ENCODE data around the gene IRAK3. TPM values are rescaled to one million over a fixed set of nuclear protein-coding genes. Genes with fewer than 3 reads are reported as not detected.

Gene IRAK3
- total RNA-seq, 1 experiment from 2014 or later, result not detected

DNA sequence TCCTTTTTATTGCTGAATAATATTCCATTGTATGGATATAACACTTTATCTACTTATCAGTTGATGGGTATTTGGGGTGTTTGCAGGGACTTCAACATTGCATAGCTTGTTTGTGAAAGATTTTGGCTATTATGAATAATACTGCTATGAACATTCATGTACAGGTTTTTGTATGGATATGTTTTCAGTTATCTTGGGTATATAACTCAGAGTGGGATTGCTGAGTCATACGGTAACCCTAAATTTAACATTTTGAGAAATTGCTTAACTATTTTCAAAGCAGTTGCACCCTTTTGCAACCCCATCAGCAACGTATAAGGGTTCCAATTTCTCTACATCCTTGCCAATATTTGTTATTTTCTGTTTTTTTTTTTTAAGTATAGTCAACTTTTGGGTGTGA lies 86.0 kb downstream of the IRAK3 start:
- Histone ChIP-seq H3K4me1 (ENCODE audit: low read length) (no peaks in the 10 kb centered on the region), H4K20me1 (ENCODE audit: insufficient read depth, low read depth, low read length) (no peaks in the 10 kb centered on the region), H3K79me2 (ENCODE audit: low read length) (no peaks in the 10 kb centered on the region), H3K4me3 (ENCODE audit: low read length) (no peak overlapping the region), H2AFZ (ENCODE audit: low read length) (no peak overlapping the region), H3K27ac (ENCODE audit: low read length) (no peak overlapping the region), H3K36me3 (ENCODE audit: insufficient read depth, low read length) (no peaks in the 10 kb centered on the region), H3K27me3 (ENCODE audit: low read length) (no peaks in the 10 kb centered on the region), H3K9me2 (replicated peaks; ENCODE audit: insufficient read depth, low read length) (no peaks in the 10 kb centered on the region), H3K9ac (ENCODE audit: low read length) (no peak overlapping the region), H3K9me3 (ENCODE audit: low read length) (no peaks in the 10 kb centered on the region), H3K4me2 (ENCODE audit: low read depth, low read length, poor library complexity, severe bottlenecking) (no peak overlapping the region)
- DNase-seq, result no peak

- Histone ChIP-seq H4K20me1 (ENCODE audit: insufficient read depth, low read depth, low read length) (no peaks in the 10 kb centered on the region), H3K4me2 (ENCODE audit: low read depth, low read length, poor library complexity, severe bottlenecking) (no peak overlapping the region), H3K27me3 (ENCODE audit: low read length) (no peaks in the 10 kb centered on the region), H3K4me1 (ENCODE audit: low read length) (no peaks in the 10 kb centered on the region), H3K27ac (ENCODE audit: low read length) (no peak overlapping the region), H3K9me3 (ENCODE audit: low read length) (no peaks in the 10 kb centered on the region), H2AFZ (ENCODE audit: low read length) (no peak overlapping the region), H3K9ac (ENCODE audit: low read length) (no peak overlapping the region), H3K79me2 (ENCODE audit: low read length) (no peaks in the 10 kb centered on the region), H3K36me3 (ENCODE audit: insufficient read depth, low read length) (no peaks in the 10 kb centered on the region), H3K4me3 (ENCODE audit: low read length) (no peak overlapping the region), H3K9me2 (replicated peaks; ENCODE audit: insufficient read depth, low read length) (no peaks in the 10 kb centered on the region)
- DNase-seq, result peak; percentile 41
Measured at GRCh38 chr12:66279123-66279712, 90.2 kb downstream of the IRAK3 start.

DNA sequence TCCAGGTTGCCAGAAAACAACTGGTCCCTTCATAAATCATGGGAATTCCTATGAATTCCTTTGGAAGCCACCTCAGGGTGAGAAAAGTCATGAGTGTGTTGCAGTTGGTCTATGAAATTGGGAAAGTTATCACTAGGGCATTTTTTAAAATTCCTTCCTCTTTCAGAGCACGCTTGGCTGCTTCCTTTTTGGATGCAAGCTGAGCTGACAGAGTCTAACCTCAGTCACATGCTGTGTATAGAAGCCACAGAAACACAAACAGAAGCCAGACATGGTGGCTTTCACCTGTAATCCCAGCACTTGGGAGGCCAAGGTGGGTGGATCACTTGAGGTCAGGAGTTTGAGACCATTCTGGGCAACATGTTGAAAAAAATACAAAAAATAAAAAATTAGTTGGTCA lies 91.5 kb downstream of the IRAK3 start:
- no peaks in the 10 kb centered on the region for H3K9me2 ChIP-seq (replicated peaks; ENCODE audit: insufficient read depth, low read length)
- no peaks in the 10 kb centered on the region for H4K20me1 ChIP-seq (ENCODE audit: insufficient read depth, low read depth, low read length)
- no peak overlapping the region for H3K4me3 ChIP-seq (ENCODE audit: low read length)
- DNase-seq, result no peak
- H3K4me1 ChIP-seq (ENCODE audit: low read length), result no peaks in the 10 kb centered on the region
- no peaks in the 10 kb centered on the region for H3K9me3 ChIP-seq (ENCODE audit: low read length)
- no peak overlapping the region for H3K4me2 ChIP-seq (ENCODE audit: low read depth, low read length, poor library complexity, severe bottlenecking)
- no peaks in the 10 kb centered on the region for H3K79me2 ChIP-seq (ENCODE audit: low read length)
- no peaks in the 10 kb centered on the region for H3K36me3 ChIP-seq (ENCODE audit: insufficient read depth, low read length)
- H3K27ac ChIP-seq (ENCODE audit: low read length), result no peak overlapping the region
- H3K9ac ChIP-seq (ENCODE audit: low read length), result no peak overlapping the region
- no peak overlapping the region for H2AFZ ChIP-seq (ENCODE audit: low read length)
- no peaks in the 10 kb centered on the region for H3K27me3 ChIP-seq (ENCODE audit: low read length)

DNA sequence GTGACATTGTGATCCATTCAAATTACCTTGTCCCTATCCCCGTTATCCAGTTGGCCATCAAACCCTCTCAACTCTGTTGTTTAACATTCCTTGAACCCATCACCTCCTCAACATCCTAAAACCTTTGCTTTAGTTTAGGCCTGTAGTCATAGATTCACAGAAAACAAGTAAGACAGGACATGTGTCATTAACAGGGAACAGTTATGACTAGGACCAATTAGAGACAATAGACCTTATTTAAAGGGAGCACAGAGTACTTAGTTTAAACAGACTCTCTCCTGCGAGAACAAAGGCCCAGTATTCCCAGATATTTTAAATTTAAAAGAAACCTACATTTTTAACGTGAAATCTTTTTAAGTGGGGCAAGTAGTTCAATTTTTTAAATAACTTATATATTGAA lies 93.2 kb downstream of the IRAK3 start:
- Histone ChIP-seq H3K4me2 (ENCODE audit: low read depth, low read length, poor library complexity, severe bottlenecking) (no peak overlapping the region), H4K20me1 (ENCODE audit: insufficient read depth, low read depth, low read length) (no peaks in the 10 kb centered on the region), H3K36me3 (ENCODE audit: insufficient read depth, low read length) (no peaks in the 10 kb centered on the region), H3K79me2 (ENCODE audit: low read length) (no peaks in the 10 kb centered on the region), H2AFZ (ENCODE audit: low read length) (no peak overlapping the region), H3K4me1 (ENCODE audit: low read length) (no peaks in the 10 kb centered on the region), H3K27ac (ENCODE audit: low read length) (no peak overlapping the region), H3K9ac (ENCODE audit: low read length) (no peak overlapping the region), H3K27me3 (ENCODE audit: low read length) (no peaks in the 10 kb centered on the region), H3K9me3 (ENCODE audit: low read length) (no peaks in the 10 kb centered on the region), H3K4me3 (ENCODE audit: low read length) (no peak overlapping the region), H3K9me2 (replicated peaks; ENCODE audit: insufficient read depth, low read length) (no peaks in the 10 kb centered on the region)
- no peak for DNase-seq

DNA sequence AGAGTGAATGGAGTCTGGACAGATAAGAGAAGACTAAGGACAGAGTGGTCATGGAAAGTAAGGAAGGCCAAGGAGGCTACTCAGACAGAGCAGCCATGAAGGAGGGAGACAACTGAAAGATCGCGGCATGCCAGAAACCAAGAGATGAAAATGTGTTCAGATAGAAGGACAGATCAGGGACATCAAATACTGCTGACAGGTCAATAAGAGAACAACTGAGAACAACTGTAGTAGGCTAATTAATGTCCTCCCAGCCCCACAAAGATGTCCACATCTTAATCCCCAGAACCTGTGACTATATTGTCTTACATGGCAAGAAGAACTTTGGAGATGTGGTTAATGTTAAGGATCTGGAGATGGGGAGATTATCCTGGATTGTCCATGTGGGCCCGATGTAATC lies 98.3 kb downstream of the IRAK3 start:
- H3K9me2 ChIP-seq (replicated peaks; ENCODE audit: insufficient read depth, low read length), result no peaks in the 10 kb centered on the region
- no peak overlapping the region for H3K9ac ChIP-seq (ENCODE audit: low read length)
- H3K9me3 ChIP-seq (ENCODE audit: low read length), result no peaks in the 10 kb centered on the region
- H3K27me3 ChIP-seq (ENCODE audit: low read length), result no peaks in the 10 kb centered on the region
- no peaks in the 10 kb centered on the region for H3K79me2 ChIP-seq (ENCODE audit: low read length)
- H3K36me3 ChIP-seq (ENCODE audit: insufficient read depth, low read length), result no peaks in the 10 kb centered on the region
- H2AFZ ChIP-seq (ENCODE audit: low read length), result no peak overlapping the region
- no peak overlapping the region for H3K4me3 ChIP-seq (ENCODE audit: low read length)
- H3K4me2 ChIP-seq (ENCODE audit: low read depth, low read length, poor library complexity, severe bottlenecking), result no peak overlapping the region
- H3K4me1 ChIP-seq (ENCODE audit: low read length), result no peaks in the 10 kb centered on the region
- no peak overlapping the region for H3K27ac ChIP-seq (ENCODE audit: low read length)
- no peaks in the 10 kb centered on the region for H4K20me1 ChIP-seq (ENCODE audit: insufficient read depth, low read depth, low read length)
- DNase-seq, result peak; percentile 21

DNA sequence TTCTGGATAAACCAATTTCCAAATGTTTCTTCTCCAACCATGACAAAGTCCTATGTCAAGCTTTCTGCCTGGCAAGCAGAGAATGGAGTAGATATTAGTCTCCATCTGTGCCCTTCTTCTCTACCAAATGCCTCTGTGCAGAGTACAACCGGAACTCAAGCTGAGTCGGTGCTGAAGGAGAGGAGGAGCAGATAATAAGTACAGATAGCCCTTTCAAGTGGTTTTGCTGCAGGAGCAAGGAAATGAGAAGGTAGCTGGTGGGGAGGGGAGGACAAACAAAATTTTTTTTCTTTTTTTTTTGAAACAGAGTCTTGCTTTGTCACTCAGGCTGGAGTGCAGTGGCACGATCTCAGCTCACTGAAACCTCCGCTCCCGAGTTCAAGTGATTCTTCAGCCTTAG lies 99.1 kb downstream of the IRAK3 start:
- Histone ChIP-seq H3K9ac (ENCODE audit: low read length) (no peak overlapping the region), H3K36me3 (ENCODE audit: insufficient read depth, low read length) (no peaks in the 10 kb centered on the region), H3K4me1 (ENCODE audit: low read length) (no peaks in the 10 kb centered on the region), H3K79me2 (ENCODE audit: low read length) (no peaks in the 10 kb centered on the region), H3K9me3 (ENCODE audit: low read length) (no peaks in the 10 kb centered on the region), H3K9me2 (replicated peaks; ENCODE audit: insufficient read depth, low read length) (no peaks in the 10 kb centered on the region), H4K20me1 (ENCODE audit: insufficient read depth, low read depth, low read length) (no peaks in the 10 kb centered on the region), H3K4me2 (ENCODE audit: low read depth, low read length, poor library complexity, severe bottlenecking) (no peak overlapping the region), H2AFZ (ENCODE audit: low read length) (no peak overlapping the region), H3K27ac (ENCODE audit: low read length) (no peak overlapping the region), H3K27me3 (ENCODE audit: low read length) (no peaks in the 10 kb centered on the region), H3K4me3 (ENCODE audit: low read length) (no peak overlapping the region)
- DNase-seq, result peak; percentile 23

DNA sequence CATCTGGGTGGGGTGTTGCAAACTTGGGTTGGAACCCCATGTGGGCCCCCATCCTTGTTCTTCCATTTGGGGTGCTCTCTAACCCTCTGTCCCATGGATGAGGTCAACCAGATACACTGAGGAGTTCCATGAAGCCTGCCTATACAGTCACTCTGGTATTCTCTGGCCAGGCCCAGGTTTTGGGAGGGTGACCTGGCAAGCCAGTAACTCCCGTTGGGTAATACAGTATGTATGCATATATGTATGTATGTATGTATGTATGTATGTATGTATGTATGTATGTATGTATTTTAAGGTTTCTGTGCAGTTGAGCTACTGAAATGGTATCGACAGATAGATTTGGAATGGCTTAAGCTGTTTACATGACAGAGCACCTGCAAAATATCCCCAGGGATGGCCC lies 100.5 kb downstream of the IRAK3 start:
- H3K4me2 ChIP-seq (ENCODE audit: low read depth, low read length, poor library complexity, severe bottlenecking), result no peak overlapping the region
- no peaks in the 10 kb centered on the region for H3K79me2 ChIP-seq (ENCODE audit: low read length)
- H4K20me1 ChIP-seq (ENCODE audit: insufficient read depth, low read depth, low read length), result no peaks in the 10 kb centered on the region
- H2AFZ ChIP-seq (ENCODE audit: low read length), result no peak overlapping the region
- no peaks in the 10 kb centered on the region for H3K9me3 ChIP-seq (ENCODE audit: low read length)
- H3K36me3 ChIP-seq (ENCODE audit: insufficient read depth, low read length), result no peaks in the 10 kb centered on the region
- H3K4me3 ChIP-seq (ENCODE audit: low read length), result no peak overlapping the region
- no peak overlapping the region for H3K9ac ChIP-seq (ENCODE audit: low read length)
- DNase-seq, result no peak
- no peaks in the 10 kb centered on the region for H3K4me1 ChIP-seq (ENCODE audit: low read length)
- no peaks in the 10 kb centered on the region for H3K27me3 ChIP-seq (ENCODE audit: low read length)
- no peak overlapping the region for H3K27ac ChIP-seq (ENCODE audit: low read length)
- no peaks in the 10 kb centered on the region for H3K9me2 ChIP-seq (replicated peaks; ENCODE audit: insufficient read depth, low read length)

DNA sequence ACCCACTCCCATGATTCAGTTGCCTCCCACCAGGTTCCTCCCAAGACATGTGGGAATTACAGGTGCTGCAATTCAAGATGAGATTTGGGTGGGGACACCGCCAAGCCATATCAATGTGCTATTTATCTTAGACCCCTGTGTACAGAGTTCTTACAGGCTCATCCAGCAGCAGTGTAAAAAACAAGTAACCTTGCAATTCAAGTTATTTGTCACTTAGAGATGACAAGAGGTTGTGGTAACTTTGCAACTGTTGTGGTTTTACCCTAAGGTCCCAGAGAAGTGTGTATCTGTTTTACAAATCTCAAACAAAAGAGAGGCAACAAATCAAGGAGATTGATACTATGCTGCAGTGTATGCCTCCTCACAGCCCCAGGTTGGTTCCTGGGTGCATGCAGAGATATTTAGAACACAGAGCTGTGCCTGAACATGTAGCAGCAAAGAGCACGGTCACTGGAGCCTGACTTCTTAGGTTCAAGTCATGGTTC lies 101.7 kb downstream of the IRAK3 start:
- Histone ChIP-seq H3K27ac (ENCODE audit: low read length) (no peak overlapping the region), H2AFZ (ENCODE audit: low read length) (no peak overlapping the region), H3K36me3 (ENCODE audit: insufficient read depth, low read length) (no peaks in the 10 kb centered on the region), H3K27me3 (ENCODE audit: low read length) (no peaks in the 10 kb centered on the region), H4K20me1 (ENCODE audit: insufficient read depth, low read depth, low read length) (no peaks in the 10 kb centered on the region), H3K4me2 (ENCODE audit: low read depth, low read length, poor library complexity, severe bottlenecking) (no peak overlapping the region), H3K9me2 (replicated peaks; ENCODE audit: insufficient read depth, low read length) (no peaks in the 10 kb centered on the region), H3K9ac (ENCODE audit: low read length) (no peak overlapping the region), H3K9me3 (ENCODE audit: low read length) (no peaks in the 10 kb centered on the region), H3K4me1 (ENCODE audit: low read length) (no peaks in the 10 kb centered on the region), H3K4me3 (ENCODE audit: low read length) (no peak overlapping the region), H3K79me2 (ENCODE audit: low read length) (no peaks in the 10 kb centered on the region)
- DNase-seq, result no peak

Data from Karpas-422 (cell line).